Loucy (cell line): Measurements from ENCODE around the gene EXD2.

ENCODE experiments used
- H2AFZ ChIP-seq: fragments of 200-600 bp; sonication (generic); 2 replicates; pipeline ENCODE4 v1.6.0; 2016; ENCODE audit warnings: antibody characterized with exemption, mild to moderate bottlenecking, low read length, moderate library complexity
- H3F3A ChIP-seq: fragments of 200-600 bp; 2 replicates; pipeline ENCODE4 v1.6.0; 2016; ENCODE audit warnings: antibody characterized with exemption, low read depth, mild to moderate bottlenecking
- H3K27me3 ChIP-seq: fragments of 200-600 bp; sonication (generic); 2 replicates; pipeline ENCODE4 v1.6.1; 2014; ENCODE audit warnings: low read length, mild to moderate bottlenecking; ENCODE audit not compliant: insufficient read depth, poor library complexity, severe bottlenecking
- H3K36me3 ChIP-seq: fragments of 200-600 bp; sonication (generic); 2 replicates; pipeline ENCODE4 v1.6.1; 2016; ENCODE audit warnings: low read length; ENCODE audit not compliant: insufficient read depth
- H3K4me1 ChIP-seq: fragments of 200-600 bp; sonication (generic); 2 replicates; pipeline ENCODE4 v1.5.1; 2014; ENCODE audit warnings: low read length, mild to moderate bottlenecking; ENCODE audit not compliant: insufficient read depth, poor library complexity, severe bottlenecking
- H3K4me2 ChIP-seq: fragments of 200-600 bp; sonication (generic); 2 replicates; pipeline ENCODE4 v1.6.0; 2014; ENCODE audit warnings: antibody characterized with exemption, low read length, low read depth, mild to moderate bottlenecking; ENCODE audit not compliant: poor library complexity, severe bottlenecking
- H3K4me3 ChIP-seq: fragments of 200-600 bp; sonication (generic); 2 replicates; pipeline ENCODE4 v1.5.1; 2014; ENCODE audit warnings: low read length, mild to moderate bottlenecking, mixed read lengths; ENCODE audit not compliant: poor library complexity, severe bottlenecking
- H3K79me2 ChIP-seq: fragments of 200-600 bp; sonication (generic); 2 replicates; pipeline ENCODE4 v1.6.1; 2014; ENCODE audit warnings: low read length; ENCODE audit not compliant: insufficient read depth
- H3K9ac ChIP-seq: fragments of 200-600 bp; sonication (generic); 2 replicates; pipeline ENCODE4 v1.6.0; 2014; ENCODE audit warnings: mild to moderate bottlenecking, low read depth, low read length, moderate library complexity; ENCODE audit not compliant: poor library complexity, severe bottlenecking
- H3K9me2 ChIP-seq: fragments of 200-600 bp; sonication (generic); replicated peaks from 2 replicates; pipeline ENCODE4 v1.6.1; 2016; ENCODE audit warnings: low read depth, low read length, mixed read lengths
- H3K9me3 ChIP-seq: fragments of 200-600 bp; sonication (generic); 2 replicates; pipeline ENCODE4 v1.6.1; 2014; ENCODE audit warnings: mild to moderate bottlenecking, antibody characterized with exemption, low read length, low read depth; ENCODE audit not compliant: insufficient read depth
- H4K20me1 ChIP-seq: fragments of 200-600 bp; sonication (generic); 2 replicates; pipeline ENCODE4 v1.6.0; 2014; ENCODE audit warnings: antibody characterized with exemption, low read length, mild to moderate bottlenecking; ENCODE audit not compliant: insufficient read depth, poor library complexity, severe bottlenecking
- EZH2phosphoT487 ChIP-seq: fragments of 200-600 bp; IDR thresholded peaks from 2 replicates; pipeline ENCODE4 v1.6.1; 2018; ENCODE audit warnings: antibody characterized with exemption, mild to moderate bottlenecking, moderate library complexity, borderline replicate concordance
- TF ChIP-seq, protein P1 (sequence below): fragments of 200-600 bp; sonication (generic); conservative IDR thresholded peaks from 2 replicates; pipeline ENCODE4 v1.5.1; 2014; ENCODE audit warnings: mild to moderate bottlenecking, antibody characterized with exemption, low read length

Gene EXD2

DNA sequence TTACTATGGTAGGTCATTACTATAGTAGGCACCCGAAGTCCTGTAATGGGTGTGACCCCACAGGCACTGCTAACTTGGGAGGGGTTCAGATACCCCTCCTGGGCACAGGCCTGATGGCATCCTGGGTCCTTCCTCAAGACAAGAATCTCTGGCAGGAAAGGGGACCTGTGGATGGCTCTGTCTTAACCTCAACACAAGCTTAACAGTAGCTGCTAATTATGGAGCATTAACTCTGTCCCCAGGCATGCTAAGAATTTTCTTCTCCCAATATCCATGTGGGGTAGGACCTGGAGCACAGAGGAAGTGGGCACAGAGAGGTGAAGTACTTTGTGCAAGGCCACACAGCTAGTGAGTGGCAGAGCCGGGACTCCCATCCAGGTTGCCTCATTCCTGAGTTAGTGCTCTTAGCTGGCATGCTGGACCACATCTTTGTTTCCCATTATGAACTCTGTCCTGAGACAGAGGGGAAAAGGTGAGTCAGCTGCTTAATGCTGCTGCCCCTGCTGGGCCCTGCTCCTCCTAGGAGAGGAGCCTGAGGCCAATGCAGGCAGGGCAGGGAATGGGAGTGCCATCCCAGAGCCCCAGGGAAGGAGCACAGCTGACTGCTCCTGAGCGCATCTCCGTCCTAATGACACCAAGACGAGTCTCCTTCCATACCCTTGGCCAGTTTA is 100.7 kb downstream of the EXD2 start:
- TF ChIP-seq, protein P1, sequence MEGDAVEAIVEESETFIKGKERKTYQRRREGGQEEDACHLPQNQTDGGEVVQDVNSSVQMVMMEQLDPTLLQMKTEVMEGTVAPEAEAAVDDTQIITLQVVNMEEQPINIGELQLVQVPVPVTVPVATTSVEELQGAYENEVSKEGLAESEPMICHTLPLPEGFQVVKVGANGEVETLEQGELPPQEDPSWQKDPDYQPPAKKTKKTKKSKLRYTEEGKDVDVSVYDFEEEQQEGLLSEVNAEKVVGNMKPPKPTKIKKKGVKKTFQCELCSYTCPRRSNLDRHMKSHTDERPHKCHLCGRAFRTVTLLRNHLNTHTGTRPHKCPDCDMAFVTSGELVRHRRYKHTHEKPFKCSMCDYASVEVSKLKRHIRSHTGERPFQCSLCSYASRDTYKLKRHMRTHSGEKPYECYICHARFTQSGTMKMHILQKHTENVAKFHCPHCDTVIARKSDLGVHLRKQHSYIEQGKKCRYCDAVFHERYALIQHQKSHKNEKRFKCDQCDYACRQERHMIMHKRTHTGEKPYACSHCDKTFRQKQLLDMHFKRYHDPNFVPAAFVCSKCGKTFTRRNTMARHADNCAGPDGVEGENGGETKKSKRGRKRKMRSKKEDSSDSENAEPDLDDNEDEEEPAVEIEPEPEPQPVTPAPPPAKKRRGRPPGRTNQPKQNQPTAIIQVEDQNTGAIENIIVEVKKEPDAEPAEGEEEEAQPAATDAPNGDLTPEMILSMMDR, result no peak
- TF ChIP-seq EZH2phosphoT487, result no peak
- Histone ChIP-seq H2AFZ (no peak overlapping the region), H3K36me3 (no peaks in the 10 kb centered on the region), H3K4me3 (no peak overlapping the region), H3K9me2 (no peaks in the 10 kb centered on the region), H3F3A (no peaks in the 10 kb centered on the region), H3K79me2 (no peaks in the 10 kb centered on the region), H3K4me2 (no peak overlapping the region), H3K9me3 (no peaks in the 10 kb centered on the region), H3K27me3 (no peaks in the 10 kb centered on the region), H3K9ac (no peak overlapping the region), H3K4me1 (no peaks in the 10 kb centered on the region), H4K20me1 (no peaks in the 10 kb centered on the region)
